GM23338 (cell line): ENCODE data around the gene ARHGEF10L. TPM values are rescaled to one million over a fixed set of nuclear protein-coding genes. Genes with fewer than 3 reads are reported as not detected.

Source experiments
- ATAC-seq: fragments of 200-7000 bp; cut with Tn5 transposase; 3 replicates; pipeline ENCODE4 v1.9.1; 2020
- DNase-seq: peaks from one replicate; pipeline ENCODE4 v3.0.0-alpha.2; 2015; ENCODE audit warnings: low spot score
- H2AFZ ChIP-seq: fragments of 200-600 bp; sonication (generic); 2 replicates; pipeline ENCODE4 v1.8.0; 2016; ENCODE audit warnings: antibody characterized with exemption, mild to moderate bottlenecking, moderate library complexity
- H3F3A ChIP-seq: fragments of 200-600 bp; sonication (generic); replicated peaks from 2 replicates; pipeline ENCODE4 v1.8.0; 2017; ENCODE audit warnings: antibody characterized with exemption, mixed run types, low read depth
- H3K27ac ChIP-seq: fragments of 200-600 bp; sonication (generic); 2 replicates; pipeline ENCODE4 v1.6.1; 2016; ENCODE audit warnings: low read depth
- H3K27me3 ChIP-seq: fragments of 200-600 bp; sonication (generic); 2 replicates; pipeline ENCODE4 v1.8.0; 2016; ENCODE audit warnings: mild to moderate bottlenecking, mixed run types, moderate library complexity; ENCODE audit not compliant: insufficient read depth
- H3K36me3 ChIP-seq: fragments of 200-600 bp; sonication (generic); 2 replicates; pipeline ENCODE4 v1.8.0; 2016; ENCODE audit warnings: mild to moderate bottlenecking; ENCODE audit not compliant: insufficient read depth
- H3K4me1 ChIP-seq: fragments of 200-600 bp; sonication (generic); 2 replicates; pipeline ENCODE4 v1.8.0; 2016; ENCODE audit warnings: mild to moderate bottlenecking, moderate library complexity; ENCODE audit not compliant: insufficient read depth
- H3K4me2 ChIP-seq: fragments of 200-600 bp; sonication (generic); 2 replicates; pipeline ENCODE4 v1.7.1; 2017; ENCODE audit warnings: mixed run types
- H3K4me3 ChIP-seq: fragments of 200-600 bp; sonication (generic); 2 replicates; pipeline ENCODE4 v1.6.1; 2016; ENCODE audit warnings: mixed run types
- H3K79me2 ChIP-seq: fragments of 200-600 bp; sonication (generic); replicated peaks from 2 replicates; pipeline ENCODE4 v1.8.0; 2017; ENCODE audit warnings: mild to moderate bottlenecking; ENCODE audit not compliant: insufficient read depth
- H3K9me2 ChIP-seq: fragments of 200-600 bp; sonication (generic); 2 replicates; pipeline ENCODE4 v1.8.0; 2017; ENCODE audit not compliant: insufficient read depth
- H4K20me1 ChIP-seq: fragments of 200-600 bp; sonication (generic); replicated peaks from 2 replicates; pipeline ENCODE4 v1.8.0; 2017; ENCODE audit warnings: mild to moderate bottlenecking; ENCODE audit not compliant: insufficient read depth
- H3K27ac Mint-ChIP-seq: 2 replicates; pipeline ENCODE4 v1.8.0; 2020; ENCODE audit warnings: inconsistent platforms, mild to moderate bottlenecking, moderate library complexity, mixed read lengths
- H3K27me3 Mint-ChIP-seq: 3 replicates; pipeline ENCODE4 v1.8.0; 2022; ENCODE audit warnings: low read depth, mild to moderate bottlenecking, moderate library complexity, mixed read lengths, inconsistent platforms; ENCODE audit not compliant: insufficient read depth, poor library complexity
- H3K36me3 Mint-ChIP-seq: 3 replicates; pipeline ENCODE4 v1.8.0; 2021; ENCODE audit warnings: low read depth, mild to moderate bottlenecking, inconsistent platforms, moderate library complexity, mixed read lengths
- H3K4me1 Mint-ChIP-seq: 3 replicates; pipeline ENCODE4 v1.8.0; 2020; ENCODE audit warnings: mild to moderate bottlenecking, inconsistent platforms, mixed read lengths
- H3K4me3 Mint-ChIP-seq: 3 replicates; pipeline ENCODE4 v1.8.0; 2021; ENCODE audit warnings: moderate library complexity, mild to moderate bottlenecking, inconsistent platforms, mixed read lengths
- H3K9me3 Mint-ChIP-seq: 3 replicates; pipeline ENCODE4 v1.8.0; 2020; ENCODE audit warnings: moderate library complexity, mild to moderate bottlenecking, inconsistent platforms, mixed read lengths
- EZH2 ChIP-seq: fragments of 200-600 bp; sonication (generic); IDR thresholded peaks from one replicate; pipeline ENCODE4 v1.8.0; 2017; ENCODE audit warnings: antibody characterized with exemption, mild to moderate bottlenecking, low read depth; ENCODE audit not compliant: unreplicated experiment
- EZH2phosphoT487 ChIP-seq: fragments of 200-600 bp; sonication (generic); IDR thresholded peaks from one replicate; pipeline ENCODE4 v1.8.1; 2018; ENCODE audit warnings: antibody characterized with exemption; ENCODE audit not compliant: unreplicated experiment
- POLR2AphosphoS5 ChIP-seq: IDR thresholded peaks from 2 replicates; pipeline ENCODE4 v1.6.1; 2016; ENCODE audit warnings: antibody characterized with exemption, low read depth
- STAT1 ChIP-seq: IDR thresholded peaks from one replicate; pipeline ENCODE4 v1.6.1; 2016; ENCODE audit warnings: antibody characterized with exemption; ENCODE audit not compliant: unreplicated experiment
- polyA plus RNA-seq: library from polyadenylated mRNA; unstranded; fragments of >200 nt; fragmentation: Nextera tagmentation; extraction: Ambion mirVana; gene quantifications from 2 replicates; pipeline ENCODE4 v1.2.1, GENCODE V29; 2016
- total RNA-seq: library from RNA; depleted of rRNA; stranded (reverse); fragments of >200 nt; shearing (Covaris generic); gene quantifications from 2 replicates; pipeline ENCODE4 v1.2.3, GENCODE V29; 2014
- TF ChIP-seq, protein P1 (sequence below): fragments of 250-450 bp; sonication (Bioruptor Pico); IDR thresholded peaks from 2 replicates; pipeline ENCODE4 v1.5.0; 2020; ENCODE audit warnings: mild to moderate bottlenecking, moderate library complexity
- TF ChIP-seq, protein P2 (sequence below): IDR thresholded peaks from one replicate; pipeline ENCODE4 v1.6.1; 2018; ENCODE audit warnings: antibody characterized with exemption; ENCODE audit not compliant: unreplicated experiment
- TF ChIP-seq, protein P3 (sequence below), 2 experiments: fragments of 200-600 bp in 1 of 2; sonication (generic) in 1 of 2; conservative IDR thresholded peaks; 2 replicates each; pipeline versions ENCODE4 v1.5.1 to v1.6.1; 2016 to 2017; ENCODE audit warnings: antibody characterized with exemption in 2 of 2, low read depth in 2 of 2, mild to moderate bottlenecking in 2 of 2, moderate library complexity in 1 of 2

ARHGEF10L gene
- total and polyA plus RNA-seq, 2 experiments from 2014 or later: 12.1 to 46.8 TPM

DNA sequence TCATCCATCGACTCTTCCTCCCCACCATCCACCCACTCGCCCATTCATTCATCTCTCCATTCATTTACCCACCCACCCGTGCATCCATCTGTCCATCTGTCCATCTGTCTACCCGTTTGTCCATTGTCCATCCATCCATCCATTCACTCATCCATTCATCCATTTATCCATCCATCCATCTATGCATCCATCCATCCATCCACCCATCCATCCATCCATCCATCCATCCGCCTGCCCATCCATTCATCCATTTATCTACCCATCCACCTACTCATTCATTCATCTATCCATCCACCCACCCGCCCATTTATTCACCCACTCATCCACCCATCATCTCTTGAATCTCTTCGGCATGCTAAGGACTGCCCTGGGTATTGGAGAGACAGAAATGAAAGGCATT, 18.5 kb downstream of the ARHGEF10L start:
- Histone ChIP-seq H4K20me1 (no peaks in the 10 kb centered on the region; the same call in 1 of the 2 replicates), H3K79me2 (peaks cover 97% of the 10 kb centered on the region), H3K27ac (no peak overlapping the region), H3F3A (peaks cover 3% of the 10 kb centered on the region; the same call in 1 of the 2 replicates), H3K36me3 (no peaks in the 10 kb centered on the region), H3K27me3 (no peaks in the 10 kb centered on the region), H3K4me1 (peaks cover 61% of the 10 kb centered on the region), H3K9me2 (no peaks in the 10 kb centered on the region), H3K4me3 (no peak overlapping the region), H3K4me2 (peak overlapping the region; percentile 34), H2AFZ (no peak overlapping the region)
- Mint-ChIP-seq H3K27ac (no peak overlapping the region), H3K4me3 (no peak overlapping the region), H3K9me3 (no peaks in the 10 kb centered on the region), H3K36me3 (peaks cover 11% of the 10 kb centered on the region; the same call in 1 of the 3 replicates), H3K27me3 (peaks cover 6% of the 10 kb centered on the region), H3K4me1 (peaks cover 84% of the 10 kb centered on the region)
- TF ChIP-seq, protein P1, sequence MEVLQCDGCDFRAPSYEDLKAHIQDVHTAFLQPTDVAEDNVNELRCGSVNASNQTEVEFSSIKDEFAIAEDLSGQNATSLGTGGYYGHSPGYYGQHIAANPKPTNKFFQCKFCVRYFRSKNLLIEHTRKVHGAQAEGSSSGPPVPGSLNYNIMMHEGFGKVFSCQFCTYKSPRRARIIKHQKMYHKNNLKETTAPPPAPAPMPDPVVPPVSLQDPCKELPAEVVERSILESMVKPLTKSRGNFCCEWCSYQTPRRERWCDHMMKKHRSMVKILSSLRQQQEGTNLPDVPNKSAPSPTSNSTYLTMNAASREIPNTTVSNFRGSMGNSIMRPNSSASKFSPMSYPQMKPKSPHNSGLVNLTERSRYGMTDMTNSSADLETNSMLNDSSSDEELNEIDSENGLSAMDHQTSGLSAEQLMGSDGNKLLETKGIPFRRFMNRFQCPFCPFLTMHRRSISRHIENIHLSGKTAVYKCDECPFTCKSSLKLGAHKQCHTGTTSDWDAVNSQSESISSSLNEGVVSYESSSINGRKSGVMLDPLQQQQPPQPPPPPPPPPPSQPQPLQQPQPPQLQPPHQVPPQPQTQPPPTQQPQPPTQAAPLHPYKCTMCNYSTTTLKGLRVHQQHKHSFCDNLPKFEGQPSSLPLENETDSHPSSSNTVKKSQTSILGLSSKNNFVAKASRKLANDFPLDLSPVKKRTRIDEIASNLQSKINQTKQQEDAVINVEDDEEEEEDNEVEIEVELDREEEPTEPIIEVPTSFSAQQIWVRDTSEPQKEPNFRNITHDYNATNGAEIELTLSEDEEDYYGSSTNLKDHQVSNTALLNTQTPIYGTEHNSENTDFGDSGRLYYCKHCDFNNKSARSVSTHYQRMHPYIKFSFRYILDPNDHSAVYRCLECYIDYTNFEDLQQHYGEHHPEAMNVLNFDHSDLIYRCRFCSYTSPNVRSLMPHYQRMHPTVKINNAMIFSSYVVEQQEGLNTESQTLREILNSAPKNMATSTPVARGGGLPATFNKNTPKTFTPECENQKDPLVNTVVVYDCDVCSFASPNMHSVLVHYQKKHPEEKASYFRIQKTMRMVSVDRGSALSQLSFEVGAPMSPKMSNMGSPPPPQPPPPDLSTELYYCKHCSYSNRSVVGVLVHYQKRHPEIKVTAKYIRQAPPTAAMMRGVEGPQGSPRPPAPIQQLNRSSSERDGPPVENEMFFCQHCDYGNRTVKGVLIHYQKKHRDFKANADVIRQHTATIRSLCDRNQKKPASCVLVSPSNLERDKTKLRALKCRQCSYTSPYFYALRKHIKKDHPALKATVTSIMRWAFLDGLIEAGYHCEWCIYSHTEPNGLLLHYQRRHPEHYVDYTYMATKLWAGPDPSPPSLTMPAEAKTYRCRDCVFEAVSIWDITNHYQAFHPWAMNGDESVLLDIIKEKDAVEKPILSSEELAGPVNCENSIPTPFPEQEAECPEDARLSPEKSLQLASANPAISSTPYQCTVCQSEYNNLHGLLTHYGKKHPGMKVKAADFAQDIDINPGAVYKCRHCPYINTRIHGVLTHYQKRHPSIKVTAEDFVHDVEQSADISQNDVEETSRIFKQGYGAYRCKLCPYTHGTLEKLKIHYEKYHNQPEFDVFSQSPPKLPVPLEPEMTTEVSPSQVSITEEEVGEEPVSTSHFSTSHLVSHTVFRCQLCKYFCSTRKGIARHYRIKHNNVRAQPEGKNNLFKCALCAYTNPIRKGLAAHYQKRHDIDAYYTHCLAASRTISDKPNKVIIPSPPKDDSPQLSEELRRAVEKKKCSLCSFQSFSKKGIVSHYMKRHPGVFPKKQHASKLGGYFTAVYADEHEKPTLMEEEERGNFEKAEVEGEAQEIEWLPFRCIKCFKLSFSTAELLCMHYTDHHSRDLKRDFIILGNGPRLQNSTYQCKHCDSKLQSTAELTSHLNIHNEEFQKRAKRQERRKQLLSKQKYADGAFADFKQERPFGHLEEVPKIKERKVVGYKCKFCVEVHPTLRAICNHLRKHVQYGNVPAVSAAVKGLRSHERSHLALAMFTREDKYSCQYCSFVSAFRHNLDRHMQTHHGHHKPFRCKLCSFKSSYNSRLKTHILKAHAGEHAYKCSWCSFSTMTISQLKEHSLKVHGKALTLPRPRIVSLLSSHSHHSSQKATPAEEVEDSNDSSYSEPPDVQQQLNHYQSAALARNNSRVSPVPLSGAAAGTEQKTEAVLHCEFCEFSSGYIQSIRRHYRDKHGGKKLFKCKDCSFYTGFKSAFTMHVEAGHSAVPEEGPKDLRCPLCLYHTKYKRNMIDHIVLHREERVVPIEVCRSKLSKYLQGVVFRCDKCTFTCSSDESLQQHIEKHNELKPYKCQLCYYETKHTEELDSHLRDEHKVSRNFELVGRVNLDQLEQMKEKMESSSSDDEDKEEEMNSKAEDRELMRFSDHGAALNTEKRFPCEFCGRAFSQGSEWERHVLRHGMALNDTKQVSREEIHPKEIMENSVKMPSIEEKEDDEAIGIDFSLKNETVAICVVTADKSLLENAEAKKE: no peak
- TF ChIP-seq, protein P2, sequence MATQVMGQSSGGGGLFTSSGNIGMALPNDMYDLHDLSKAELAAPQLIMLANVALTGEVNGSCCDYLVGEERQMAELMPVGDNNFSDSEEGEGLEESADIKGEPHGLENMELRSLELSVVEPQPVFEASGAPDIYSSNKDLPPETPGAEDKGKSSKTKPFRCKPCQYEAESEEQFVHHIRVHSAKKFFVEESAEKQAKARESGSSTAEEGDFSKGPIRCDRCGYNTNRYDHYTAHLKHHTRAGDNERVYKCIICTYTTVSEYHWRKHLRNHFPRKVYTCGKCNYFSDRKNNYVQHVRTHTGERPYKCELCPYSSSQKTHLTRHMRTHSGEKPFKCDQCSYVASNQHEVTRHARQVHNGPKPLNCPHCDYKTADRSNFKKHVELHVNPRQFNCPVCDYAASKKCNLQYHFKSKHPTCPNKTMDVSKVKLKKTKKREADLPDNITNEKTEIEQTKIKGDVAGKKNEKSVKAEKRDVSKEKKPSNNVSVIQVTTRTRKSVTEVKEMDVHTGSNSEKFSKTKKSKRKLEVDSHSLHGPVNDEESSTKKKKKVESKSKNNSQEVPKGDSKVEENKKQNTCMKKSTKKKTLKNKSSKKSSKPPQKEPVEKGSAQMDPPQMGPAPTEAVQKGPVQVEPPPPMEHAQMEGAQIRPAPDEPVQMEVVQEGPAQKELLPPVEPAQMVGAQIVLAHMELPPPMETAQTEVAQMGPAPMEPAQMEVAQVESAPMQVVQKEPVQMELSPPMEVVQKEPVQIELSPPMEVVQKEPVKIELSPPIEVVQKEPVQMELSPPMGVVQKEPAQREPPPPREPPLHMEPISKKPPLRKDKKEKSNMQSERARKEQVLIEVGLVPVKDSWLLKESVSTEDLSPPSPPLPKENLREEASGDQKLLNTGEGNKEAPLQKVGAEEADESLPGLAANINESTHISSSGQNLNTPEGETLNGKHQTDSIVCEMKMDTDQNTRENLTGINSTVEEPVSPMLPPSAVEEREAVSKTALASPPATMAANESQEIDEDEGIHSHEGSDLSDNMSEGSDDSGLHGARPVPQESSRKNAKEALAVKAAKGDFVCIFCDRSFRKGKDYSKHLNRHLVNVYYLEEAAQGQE: no peak
- TF ChIP-seq, protein P3, sequence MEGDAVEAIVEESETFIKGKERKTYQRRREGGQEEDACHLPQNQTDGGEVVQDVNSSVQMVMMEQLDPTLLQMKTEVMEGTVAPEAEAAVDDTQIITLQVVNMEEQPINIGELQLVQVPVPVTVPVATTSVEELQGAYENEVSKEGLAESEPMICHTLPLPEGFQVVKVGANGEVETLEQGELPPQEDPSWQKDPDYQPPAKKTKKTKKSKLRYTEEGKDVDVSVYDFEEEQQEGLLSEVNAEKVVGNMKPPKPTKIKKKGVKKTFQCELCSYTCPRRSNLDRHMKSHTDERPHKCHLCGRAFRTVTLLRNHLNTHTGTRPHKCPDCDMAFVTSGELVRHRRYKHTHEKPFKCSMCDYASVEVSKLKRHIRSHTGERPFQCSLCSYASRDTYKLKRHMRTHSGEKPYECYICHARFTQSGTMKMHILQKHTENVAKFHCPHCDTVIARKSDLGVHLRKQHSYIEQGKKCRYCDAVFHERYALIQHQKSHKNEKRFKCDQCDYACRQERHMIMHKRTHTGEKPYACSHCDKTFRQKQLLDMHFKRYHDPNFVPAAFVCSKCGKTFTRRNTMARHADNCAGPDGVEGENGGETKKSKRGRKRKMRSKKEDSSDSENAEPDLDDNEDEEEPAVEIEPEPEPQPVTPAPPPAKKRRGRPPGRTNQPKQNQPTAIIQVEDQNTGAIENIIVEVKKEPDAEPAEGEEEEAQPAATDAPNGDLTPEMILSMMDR (conservative IDR thresholded peaks at IDR 0.05; ENCODE audit: low read depth in 2 of 2): no peak
- no peak for TF ChIP-seq EZH2phosphoT487
- TF ChIP-seq STAT1: no peak
- no peak for TF ChIP-seq POLR2AphosphoS5
- no peak for TF ChIP-seq EZH2
- ATAC-seq (no peak), DNase-seq (no peak)
